ENCODE data around the gene GSK3A. TPM values are rescaled to one million over a fixed set of nuclear protein-coding genes. Genes with fewer than 3 reads are reported as not detected.

The GSK3A gene
- total and polyA plus RNA-seq, 2 of the 8 experiments (the other 6 are each of a cell fraction or from before 2014, with no cell fraction given), result 55.3 to 84.0 TPM

- peak; percentile 48 to 82 (median 73) for TF ChIP-seq CTCF (IDR thresholded peaks at IDR 0.05; ENCODE audit: control extremely low read depth in 1 of 3, insufficient read depth in 1 of 3, low read depth in 1 of 3, low read length in 3 of 3)
- no peak for TF ChIP-seq ASH2L (IDR thresholded peaks at IDR 0.05; ENCODE audit: low read length)
- TF ChIP-seq ATF2 (IDR thresholded peaks at IDR 0.05; ENCODE audit: low read length), result 0 out of 2 replicates have a peak, but pooled peaks have one; percentile 53
- TF ChIP-seq SIN3A (conservative IDR thresholded peaks at IDR 0.05 in 1 of 2, IDR thresholded peaks at IDR 0.05 in 1 of 2; ENCODE audit: low read depth in 1 of 2, low read length in 2 of 2), result peak; percentile 58 to 94; a peak in 2 of 4 replicates
- no peak for TF ChIP-seq KDM5A (IDR thresholded peaks at IDR 0.05; ENCODE audit: low read length)
- peak; percentile 22; the same call in 1 of the 2 replicates for TF ChIP-seq TBP (IDR thresholded peaks at IDR 0.05; ENCODE audit: low read depth, low read length)
- TF ChIP-seq GABPA (IDR thresholded peaks at IDR 0.05; ENCODE audit: borderline replicate concordance, insufficient read depth, low read length), result peak; percentile 74; the same call in 1 of the 2 replicates
- peak; percentile 66; the same call in 1 of the 2 replicates for TF ChIP-seq TEAD4 (IDR thresholded peaks at IDR 0.05; ENCODE audit: low read depth, low read length)
- TF ChIP-seq PHF8 (conservative IDR thresholded peaks at IDR 0.05; ENCODE audit: low read depth, low read length), result no peak
Observed at GRCh38 chr19:42244347-42245220, 2.2 kb upstream of the GSK3A start (continued).
